Hepatocyte (in vitro differentiated cells): Measurements from ENCODE around the gene PACRG.

Source experiments
- EZH2 ChIP-seq: fragments of 200-600 bp; sonication (generic); IDR thresholded peaks from 2 replicates; pipeline ENCODE4 v1.6.1; 2016; ENCODE audit warnings: antibody characterized with exemption, mild to moderate bottlenecking, borderline replicate concordance
- TF ChIP-seq, protein P1 (sequence below): fragments of 200-600 bp; sonication (generic); IDR thresholded peaks from 2 replicates; pipeline ENCODE4 v1.5.1; 2016; ENCODE audit warnings: antibody characterized with exemption, mild to moderate bottlenecking; ENCODE audit not compliant: poor library complexity

DNA sequence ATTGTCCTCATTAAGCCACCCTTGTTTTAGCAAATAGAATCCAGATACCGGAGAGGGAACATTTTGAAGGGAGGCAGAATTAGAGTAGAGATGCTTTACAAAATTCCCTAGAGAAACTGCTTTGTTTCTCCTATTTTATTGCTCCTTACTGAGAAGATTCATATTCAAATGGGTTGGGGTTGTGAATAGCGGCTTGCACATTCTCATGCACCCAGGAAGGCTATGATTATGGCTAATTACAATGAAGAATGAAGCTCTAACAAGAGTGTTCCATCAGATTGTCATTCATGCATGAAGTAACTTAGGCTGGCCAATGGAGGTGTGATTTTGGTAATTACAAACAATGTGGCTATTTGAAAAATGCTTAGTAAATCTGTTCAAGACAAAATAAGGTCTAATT is 129.6 kb downstream of the PACRG start:
- no peak for TF ChIP-seq EZH2
- TF ChIP-seq, protein P1, sequence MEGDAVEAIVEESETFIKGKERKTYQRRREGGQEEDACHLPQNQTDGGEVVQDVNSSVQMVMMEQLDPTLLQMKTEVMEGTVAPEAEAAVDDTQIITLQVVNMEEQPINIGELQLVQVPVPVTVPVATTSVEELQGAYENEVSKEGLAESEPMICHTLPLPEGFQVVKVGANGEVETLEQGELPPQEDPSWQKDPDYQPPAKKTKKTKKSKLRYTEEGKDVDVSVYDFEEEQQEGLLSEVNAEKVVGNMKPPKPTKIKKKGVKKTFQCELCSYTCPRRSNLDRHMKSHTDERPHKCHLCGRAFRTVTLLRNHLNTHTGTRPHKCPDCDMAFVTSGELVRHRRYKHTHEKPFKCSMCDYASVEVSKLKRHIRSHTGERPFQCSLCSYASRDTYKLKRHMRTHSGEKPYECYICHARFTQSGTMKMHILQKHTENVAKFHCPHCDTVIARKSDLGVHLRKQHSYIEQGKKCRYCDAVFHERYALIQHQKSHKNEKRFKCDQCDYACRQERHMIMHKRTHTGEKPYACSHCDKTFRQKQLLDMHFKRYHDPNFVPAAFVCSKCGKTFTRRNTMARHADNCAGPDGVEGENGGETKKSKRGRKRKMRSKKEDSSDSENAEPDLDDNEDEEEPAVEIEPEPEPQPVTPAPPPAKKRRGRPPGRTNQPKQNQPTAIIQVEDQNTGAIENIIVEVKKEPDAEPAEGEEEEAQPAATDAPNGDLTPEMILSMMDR = no peak
